H1 (cell line): Measurements from ENCODE around the gene PROM2. TPM values are rescaled to one million over a fixed set of nuclear protein-coding genes. Genes with fewer than 3 reads are reported as not detected.

Experiments used
- CTCF ChIA-PET: fragments of 300-600 bp; sonication (Branson Sonifier 250); formaldehyde crosslinking; loops from one replicate; lab custom pipeline; 2021; ENCODE audit not compliant: partially characterized antibody; lab: Charles Lee
- POLR2A ChIA-PET: fragments of 300-600 bp; sonication (Branson Sonifier 250); formaldehyde crosslinking; loops from one replicate; lab custom pipeline; 2021; ENCODE audit warnings: inconsistent platforms; ENCODE audit not compliant: partially characterized antibody; lab: Charles Lee
- DNase-seq, 2 experiments: peaks; one replicate each; pipeline versions ENCODE4 v3.0.0 to v3.0.0-alpha.2; 2010 to 2022; ENCODE audit warnings: low spot score in 2 of 2, low read depth in 1 of 2, mixed read lengths in 1 of 2
- FAIRE-seq: peaks from 2 replicates; lab custom pipeline; 2011; peaks lifted over from hg19 to GRCh38; lab: Jason Lieb, UNC
- H2AFZ ChIP-seq: 2 replicates; pipeline ENCODE4 v1.8.1; 2012; ENCODE audit warnings: low read length, inconsistent platforms
- H2AK5ac ChIP-seq: 2 replicates; pipeline ENCODE4 v1.6.1; 2013; ENCODE audit warnings: low read depth, low read length
- H2BK120ac ChIP-seq: replicated peaks from 2 replicates; pipeline ENCODE3; 2013; ENCODE audit warnings: low read depth, low read length, inconsistent platforms
- H2BK12ac ChIP-seq: 2 replicates; pipeline ENCODE4 v1.6.1; 2013; ENCODE audit warnings: low read depth, low read length
- H2BK15ac ChIP-seq: 2 replicates; pipeline ENCODE4 v1.6.1; 2013; ENCODE audit warnings: low read length
- H2BK20ac ChIP-seq: 2 replicates; pipeline ENCODE4 v1.6.1; 2013; ENCODE audit warnings: low read length
- H2BK5ac ChIP-seq: 2 replicates; pipeline ENCODE4 v1.6.1; 2013; ENCODE audit warnings: low read depth, low read length
- H3K14ac ChIP-seq: 2 replicates; pipeline ENCODE4 v1.6.1; 2013; ENCODE audit warnings: inconsistent platforms; ENCODE audit not compliant: insufficient read length
- H3K18ac ChIP-seq: 2 replicates; pipeline ENCODE4 v1.6.1; 2013; ENCODE audit warnings: low read length; ENCODE audit errors: extremely low read depth
- H3K23ac ChIP-seq: 2 replicates; pipeline ENCODE4 v1.6.1; 2013; ENCODE audit warnings: inconsistent platforms; ENCODE audit not compliant: insufficient read length
- H3K23me2 ChIP-seq: 2 replicates; pipeline ENCODE4 v1.6.1; 2013; ENCODE audit warnings: low read depth, low read length
- H3K27ac ChIP-seq: 2 replicates; pipeline ENCODE4 v1.6.1; 2011; ENCODE audit warnings: low read depth, low read length, inconsistent platforms
- H3K27me3 ChIP-seq, 4 experiments: replicated peaks in 1 of 4; 1 replicate in 1 of 4; 2 replicates in 3 of 4; pipeline versions ENCODE4 v1.6.1 to v1.8.1; 2011 to 2013; ENCODE audit warnings: low read length in 3 of 4, mild to moderate bottlenecking in 3 of 4, inconsistent platforms in 2 of 4, mixed read lengths in 2 of 4, moderate library complexity in 1 of 4; ENCODE audit not compliant: control insufficient read depth in 3 of 4, insufficient read depth in 3 of 4; ENCODE audit errors: extremely low read depth in 1 of 4
- H3K36me3 ChIP-seq, 4 experiments: 2 replicates each; pipeline versions ENCODE4 v1.6.1 to v1.8.1; 2011 to 2013; ENCODE audit warnings: mild to moderate bottlenecking in 4 of 4, low read length in 3 of 4, moderate library complexity in 2 of 4, control low read depth in 1 of 4, inconsistent platforms in 1 of 4; ENCODE audit not compliant: insufficient read depth in 4 of 4, control insufficient read depth in 2 of 4
- H3K4ac ChIP-seq: replicated peaks from 2 replicates; pipeline ENCODE3; 2013; ENCODE audit warnings: low read length, low read depth, mixed read lengths, inconsistent platforms; ENCODE audit not compliant: insufficient read length
- H3K4me1 ChIP-seq, 4 experiments: replicated peaks in 1 of 4; 1 replicate in 1 of 4; 2 replicates in 3 of 4; pipeline versions ENCODE4 v1.6.1 to v1.8.1; 2011 to 2013; ENCODE audit warnings: low read length in 3 of 4, inconsistent platforms in 2 of 4, mixed read lengths in 1 of 4; ENCODE audit not compliant: insufficient read depth in 4 of 4, control insufficient read depth in 3 of 4
- H3K4me2 ChIP-seq, 2 experiments: 2 replicates each; pipeline versions ENCODE4 v1.6.1 to v1.8.1; 2011 to 2013; ENCODE audit warnings: low read depth in 2 of 2, low read length in 2 of 2, control low read depth in 1 of 2, inconsistent platforms in 1 of 2, mild to moderate bottlenecking in 1 of 2; ENCODE audit not compliant: insufficient read depth in 1 of 2
- H3K4me3 ChIP-seq, 4 experiments: fragments of 200-600, 300-600 bp in 1 of 4; sonication (generic), shearing (Covaris generic), sonication (Bioruptor Twin) in 1 of 4; 2 replicates each; pipeline versions ENCODE4 v1.5.1 to v1.8.1; 2011 to 2016; ENCODE audit warnings: low read length in 4 of 4, low read depth in 3 of 4, control low read depth in 2 of 4, inconsistent platforms in 2 of 4, mild to moderate bottlenecking in 2 of 4, mixed read lengths in 1 of 4, moderate library complexity in 1 of 4; ENCODE audit not compliant: insufficient read depth in 2 of 4; ENCODE audit errors: extremely low read depth in 1 of 4
- H3K56ac ChIP-seq: replicated peaks from 2 replicates; pipeline ENCODE3; 2013; ENCODE audit warnings: low read depth, mild to moderate bottlenecking, mixed read lengths, low read length, inconsistent platforms; ENCODE audit not compliant: insufficient read length
- H3K79me1 ChIP-seq: 2 replicates; pipeline ENCODE4 v1.6.1; 2013; ENCODE audit warnings: low read depth, low read length, control low read depth
- H3K79me2 ChIP-seq, 2 experiments: 2 replicates each; pipeline versions ENCODE4 v1.6.1 to v1.8.1; 2012 to 2013; ENCODE audit warnings: low read length in 2 of 2, mild to moderate bottlenecking in 2 of 2, inconsistent platforms in 1 of 2; ENCODE audit not compliant: insufficient read depth in 2 of 2, control insufficient read depth in 1 of 2
- H3K9ac ChIP-seq, 4 experiments: replicated peaks in 1 of 4; 1 replicate in 1 of 4; 2 replicates in 3 of 4; pipeline versions ENCODE4 v1.6.1 to v1.8.1; 2011 to 2013; ENCODE audit warnings: low read depth in 3 of 4, low read length in 3 of 4, control low read depth in 2 of 4, mild to moderate bottlenecking in 2 of 4, moderate library complexity in 2 of 4, inconsistent platforms in 1 of 4; ENCODE audit errors: extremely low read depth in 1 of 4
- H3K9me3 ChIP-seq, 2 experiments: 2 replicates each; pipeline versions ENCODE4 v1.6.1 to v1.8.1; 2012 to 2013; ENCODE audit warnings: mild to moderate bottlenecking in 2 of 2, moderate library complexity in 2 of 2, control low read depth in 1 of 2, inconsistent platforms in 1 of 2, low read depth in 1 of 2, low read length in 1 of 2, mixed read lengths in 1 of 2; ENCODE audit not compliant: insufficient read depth in 2 of 2
- H4K20me1 ChIP-seq, 2 experiments: replicated peaks in 1 of 2; 2 replicates each; pipeline versions ENCODE3 to v1.8.1; 2011 to 2013; ENCODE audit warnings: inconsistent platforms in 2 of 2, low read length in 2 of 2, mild to moderate bottlenecking in 1 of 2; ENCODE audit not compliant: insufficient read depth in 2 of 2, control insufficient read depth in 1 of 2
- H4K5ac ChIP-seq: 2 replicates; pipeline ENCODE4 v1.6.1; 2013; ENCODE audit warnings: low read length, low read depth, mixed read lengths, inconsistent platforms; ENCODE audit not compliant: insufficient read length
- H4K8ac ChIP-seq: 2 replicates; pipeline ENCODE4 v1.8.0; 2013; ENCODE audit warnings: mild to moderate bottlenecking, moderate library complexity, low read length, inconsistent platforms; ENCODE audit not compliant: insufficient read depth; ENCODE audit errors: extremely low read depth
- H4K91ac ChIP-seq: replicated peaks from 2 replicates; pipeline ENCODE3; 2013; ENCODE audit warnings: low read length, mixed read lengths, inconsistent platforms; ENCODE audit not compliant: insufficient read length
- RBBP5 ChIP-seq: IDR thresholded peaks from 2 replicates; pipeline ENCODE4 v1.7.1; 2012; ENCODE audit warnings: low read depth, mild to moderate bottlenecking, inconsistent platforms, low read length, moderate library complexity, borderline replicate concordance
- WGBS, 2 experiments: shearing (Covaris generic) in 1 of 2; methylation state at CpG; one replicate each; pipeline versions ENCODE4 v1.1.6 to v1.1.7; 2013 to 2015; ENCODE audit warnings: low lambda C conversion rate in 2 of 2, mixed read lengths in 2 of 2, inconsistent platforms in 1 of 2, low coverage in 1 of 2, missing lambda C conversion rate in 1 of 2; ENCODE audit not compliant: insufficient replicate concordance in 2 of 2, insufficient coverage in 1 of 2, insufficient read length in 1 of 2; ENCODE audit errors: extremely low coverage in 1 of 2, missing lambda C conversion rate in 1 of 2; 5-methylcytosine and 5-hydroxymethylcytosine counted together
- polyA plus RNA-seq, 7 experiments: library from polyadenylated mRNA; depleted of rRNA in 3 of 7; stranded (reverse) in 5 of 7; unstranded in 2 of 7; fragments of >200 nt in 5 of 7; fragments of 200-250 nt in 2 of 7; gene quantifications; 1 replicate in 5 of 7; 2 replicates in 1 of 7; 4 replicates in 1 of 7; pipeline versions ENCODE4 v1.2.1 to v1.2.3, GENCODE V29; 2011 to 2013; ENCODE audit warnings: missing spikeins in 2 of 7, mixed read lengths in 2 of 7
- total RNA-seq: library from RNA; stranded (reverse); fragmentation: NEBNext Ultra II Directional; extraction: Animal tissue kit (Norgen Biotek cat#: 25700); gene quantifications from 2 replicates; pipeline ENCODE4 v1.2.1, GENCODE V29; 2021

The PROM2 gene
- total and polyA plus RNA-seq, 2 of the 8 experiments (the other 6 are each of a cell fraction or from before 2014, with no cell fraction given), result 1.6 to 3.8 TPM

DNA sequence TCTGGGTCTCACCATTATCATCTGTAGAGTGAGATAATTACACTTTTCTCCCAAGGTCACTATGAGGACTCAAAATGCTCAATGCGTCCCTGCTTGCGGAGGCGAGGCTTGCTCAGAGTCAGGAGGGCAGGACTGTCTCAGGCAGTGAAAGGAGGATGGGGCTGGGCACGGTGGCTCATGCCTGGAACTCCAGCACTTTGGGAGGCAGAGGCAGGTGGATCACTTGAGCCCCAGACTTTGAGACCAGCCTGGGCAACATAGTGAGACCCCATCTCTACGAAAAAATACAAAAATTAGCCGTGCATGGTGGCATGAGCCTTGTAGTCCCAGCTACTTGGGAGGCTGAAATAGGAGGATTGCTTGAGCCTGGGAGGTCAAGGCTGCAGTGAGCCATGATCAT lies 21.1 kb downstream of the PROM2 start:
- Histone ChIP-seq H2BK120ac (no peak overlapping the region), H3K27me3 (no peaks in the 10 kb centered on the region), H2AK5ac (no peak overlapping the region), H3K14ac (no peak overlapping the region), H3K4me2 (no peak overlapping the region), H3K9me3 (peaks cover 54 to 95% of the 10 kb centered on the region in 2 experiments), H3K9ac (no peak overlapping the region), H4K20me1 (no peaks in the 10 kb centered on the region), H3K36me3 (no peaks in the 10 kb centered on the region), H3K79me2 (no peaks in the 10 kb centered on the region), H3K79me1 (no peaks in the 10 kb centered on the region), H3K4me1 (peaks cover 0 to 11% (median 0%) of the 10 kb centered on the region in 4 experiments; a peak in 1 of 7 replicates), H3K23ac (no peak overlapping the region), H2BK15ac (no peak overlapping the region), H3K4ac (no peak overlapping the region), H2BK12ac (no peak overlapping the region), H2BK20ac (no peak overlapping the region), H4K5ac (no peak overlapping the region), H2AFZ (no peak overlapping the region), H3K18ac (no peak overlapping the region), H3K27ac (no peak overlapping the region), H4K8ac (no peak overlapping the region), H4K91ac (no peak overlapping the region), H3K4me3 (no peak overlapping the region), H3K56ac (no peak overlapping the region), H2BK5ac (no peak overlapping the region), H3K23me2 (no peaks in the 10 kb centered on the region)
- TF ChIP-seq RBBP5, result no peak
- WGBS, 2 experiments, result 82% methylated on average over 6 of the region's 6 CpGs; no CpG with 5 or more reads in 1 of the 2 experiments
- FAIRE-seq (no peak), DNase-seq (no peak)
- ChIA-PET CTCF (interaction anchor here (1.4 kb wide), 1 partner anchor 11 kb away, joined by 3 read pairs; no protein-coding TSS in a partner anchor), POLR2A (no interaction called here)
